ENCODE data around the gene LOXL3. TPM values are rescaled to one million over a fixed set of nuclear protein-coding genes. Genes with fewer than 3 reads are reported as not detected.

The LOXL3 gene
- total RNA-seq, 2 donors from 2014 or later, result 4.1 to 8.4 TPM

DNA sequence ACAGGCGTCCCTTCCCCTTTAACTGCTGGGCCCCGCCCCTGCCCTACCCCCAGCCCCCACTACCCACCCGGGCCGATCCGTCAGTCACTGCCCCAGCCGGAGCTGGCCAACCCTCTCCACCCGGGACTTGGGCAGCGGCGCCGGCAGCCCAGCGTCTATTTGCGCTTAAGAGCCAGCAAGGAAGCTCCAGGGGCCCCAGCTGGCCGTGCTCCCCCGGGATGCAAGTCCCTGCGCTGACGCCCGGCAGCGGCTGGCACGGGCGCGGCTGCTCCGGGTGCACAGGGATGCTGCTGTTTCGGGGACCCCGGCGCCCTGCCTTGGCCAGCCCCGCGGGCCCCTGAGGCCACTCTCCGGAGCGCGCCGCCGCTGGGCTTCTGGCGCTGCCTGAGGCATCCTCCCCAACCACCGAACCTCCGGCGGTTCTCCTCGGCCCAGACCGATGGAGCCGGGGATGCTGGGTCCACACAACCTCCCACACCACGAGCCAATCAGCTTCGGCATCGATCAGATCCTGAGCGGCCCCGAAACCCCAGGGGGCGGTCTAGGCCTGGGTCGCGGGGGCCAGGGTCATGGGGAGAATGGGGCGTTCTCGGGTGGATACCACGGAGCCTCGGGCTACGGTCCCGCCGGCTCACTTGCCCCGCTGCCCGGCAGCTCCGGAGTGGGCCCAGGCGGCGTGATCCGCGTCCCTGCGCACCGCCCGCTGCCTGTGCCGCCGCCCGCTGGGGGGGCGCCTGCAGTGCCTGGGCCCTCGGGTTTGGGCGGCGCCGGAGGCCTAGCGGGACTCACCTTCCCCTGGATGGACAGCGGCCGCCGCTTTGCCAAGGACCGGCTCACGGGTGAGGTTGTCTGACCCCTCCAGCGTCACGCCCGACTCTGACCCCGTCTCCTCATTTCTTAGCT is 39.1 kb downstream of the LOXL3 start, which contains the start of gene TLX2:
Gene TLX2, plus strand, starts transcription at position 83 of the 903 bp plus-strand sequence. Its CDS starts 357 bp downstream, at position 440.
- ATAC-seq (no peak), DNase-seq (no peak)
- intact Hi-C loops (cut with DNase I), result no loop called here

- intact Hi-C loops (cut with DNase I), result no loop called here
- no peak for DNase-seq
- no peak for ATAC-seq
Observed at GRCh38 chr2:74513605-74514367, 40.0 kb downstream of the LOXL3 start.

DNA sequence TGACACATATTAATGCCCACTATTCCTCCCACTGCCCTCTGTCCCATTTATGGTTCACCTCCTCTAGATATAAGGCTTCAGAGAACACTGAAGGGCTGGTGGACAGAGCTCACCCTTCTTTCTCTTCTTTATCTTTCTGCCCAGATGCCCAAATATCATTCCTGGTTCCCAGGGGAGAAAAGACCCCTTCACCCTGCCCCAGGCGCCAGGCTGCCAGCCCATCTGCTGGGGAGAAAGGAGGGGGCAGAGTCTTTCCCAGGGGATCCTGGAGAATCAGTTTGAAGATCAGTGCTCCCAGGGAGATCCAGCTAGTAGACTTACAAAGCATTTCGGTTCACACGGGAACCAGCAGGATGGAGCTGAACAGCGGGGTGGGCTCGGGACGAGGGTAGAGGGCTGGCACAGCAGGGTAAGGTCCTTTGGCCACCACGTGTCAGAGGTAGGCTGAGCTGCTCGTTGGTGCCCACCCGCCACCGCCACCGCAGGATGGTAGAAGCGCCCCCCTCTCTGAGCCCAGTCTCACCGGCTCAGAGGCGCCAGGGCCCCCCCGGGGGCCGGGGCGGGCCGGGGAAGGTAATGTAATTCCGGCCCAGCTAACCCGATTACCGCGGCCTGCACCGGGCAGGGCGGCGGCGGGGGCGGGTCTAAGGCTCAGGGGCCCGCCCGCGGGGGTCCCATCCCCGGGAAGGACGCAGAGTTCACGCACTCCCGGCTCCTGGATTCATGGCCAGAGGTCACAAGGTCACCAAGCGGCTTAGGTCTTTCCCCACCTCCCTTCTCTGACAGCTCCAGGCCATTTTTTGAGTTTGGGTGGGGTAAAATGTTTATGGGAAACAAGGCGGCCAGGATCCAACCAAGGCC is 40.8 kb downstream of the LOXL3 start:
- intact Hi-C loops (cut with DNase I), result no loop called here
- no peak for DNase-seq
- no peak for ATAC-seq

DNA sequence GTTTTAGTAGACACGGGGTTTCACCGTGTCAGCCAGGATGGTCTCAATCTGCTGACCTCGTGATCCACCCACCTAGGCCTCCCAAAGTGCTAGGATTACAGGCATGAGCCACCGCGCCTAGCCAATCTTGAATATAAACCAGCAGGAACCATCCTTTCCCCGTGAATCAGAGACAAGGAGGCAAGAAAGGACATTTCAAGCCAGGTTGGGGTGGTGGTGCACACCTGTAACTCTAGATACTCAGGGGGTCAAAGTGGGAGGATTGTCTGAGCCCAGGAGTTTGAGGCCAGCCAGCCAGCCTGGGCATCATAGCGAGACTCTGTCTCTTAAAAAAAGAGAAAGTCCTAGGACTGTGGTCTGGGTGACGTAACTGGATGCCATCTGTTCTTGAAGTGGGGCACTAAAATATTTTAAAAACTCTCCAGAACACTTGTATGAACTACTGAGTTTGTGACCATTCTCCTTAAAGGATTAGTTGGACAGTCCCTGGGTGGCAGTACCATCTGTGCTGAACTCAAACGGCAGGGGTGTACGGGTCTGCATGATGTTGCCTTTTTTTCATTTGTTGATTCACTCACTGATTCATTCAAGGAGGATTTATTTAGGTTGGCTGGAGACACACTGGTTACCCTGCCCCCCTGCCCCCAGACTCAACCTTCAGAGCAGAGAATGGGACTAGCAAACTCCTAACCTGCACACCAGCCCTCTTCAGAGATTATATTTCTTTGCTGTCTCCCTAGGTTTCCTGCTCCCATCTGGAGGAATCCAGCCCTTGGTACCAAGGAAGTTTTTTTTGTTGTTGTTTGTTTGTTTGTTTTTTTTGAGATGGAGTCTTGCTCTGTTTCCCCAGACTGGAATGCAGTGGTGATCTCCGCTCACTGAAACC is 42.4 kb downstream of the LOXL3 start:
- no peak for DNase-seq
- no peak for ATAC-seq
- intact Hi-C loops (cut with DNase I), result loop anchor here in 1 of 2 donors (2.0 kb wide), 1 partner anchor 17 kb away; the partner anchor contains the start of genes AUP1 and HTRA2

DNA sequence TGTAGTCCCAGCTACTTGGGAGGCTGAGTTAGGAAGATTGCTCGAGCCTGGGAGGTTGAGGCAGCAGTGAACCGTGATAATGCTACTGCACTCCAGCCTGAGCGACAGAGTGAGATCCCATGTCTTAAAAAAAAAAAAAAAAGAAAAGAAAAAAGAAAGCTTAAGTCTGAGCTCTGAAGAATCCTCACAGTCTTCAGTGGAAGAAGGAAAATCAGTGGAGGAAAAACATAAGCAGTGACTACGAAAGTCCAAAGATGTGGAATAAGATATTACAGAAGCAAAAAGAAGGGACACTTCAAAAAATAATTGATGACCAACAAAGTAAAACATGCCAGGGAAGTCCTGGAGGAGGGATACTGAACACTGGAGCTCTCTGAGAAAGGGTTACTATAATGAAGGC is 43.5 kb downstream of the LOXL3 start:
- ATAC-seq (no peak), DNase-seq (no peak)
- intact Hi-C loops (cut with DNase I), result loop anchor here in 1 of 2 donors (2.0 kb wide), 1 partner anchor 19 kb away; the partner anchor contains the start of genes AUP1 and HTRA2

DNA sequence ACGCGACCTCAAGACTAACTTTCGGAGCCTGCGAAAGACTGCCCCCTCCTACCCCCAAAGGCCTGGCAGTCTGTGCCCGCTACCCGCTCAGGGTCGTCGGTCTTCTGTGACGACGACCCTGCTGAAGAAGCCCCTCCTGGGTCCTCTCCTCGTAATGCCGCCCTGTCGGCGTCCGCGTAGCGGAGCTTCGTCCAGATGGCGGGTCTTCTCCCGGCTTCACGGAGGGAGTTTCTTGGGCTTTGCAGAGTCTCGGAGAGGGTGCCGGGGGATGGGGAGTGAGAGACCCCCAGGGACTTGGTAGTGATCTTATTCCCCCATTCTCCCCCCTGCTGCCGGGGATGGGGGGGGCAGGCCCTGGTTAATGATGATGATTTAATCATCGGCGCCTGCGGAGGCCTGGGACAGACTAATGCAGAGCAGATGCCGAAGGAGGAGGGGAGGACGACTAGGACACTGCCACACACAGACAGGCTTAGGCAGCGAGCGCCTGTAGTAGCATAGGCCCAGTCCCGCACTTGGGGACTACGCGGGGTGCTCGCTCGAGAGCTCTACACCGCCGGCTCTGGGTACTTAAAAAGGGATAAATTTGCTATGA is 45.7 kb downstream of the LOXL3 start:
- peak in 1 of 2 donors; percentile 16 for ATAC-seq
- DNase-seq, result no peak
- intact Hi-C loops (cut with DNase I), result no loop called here

DNA sequence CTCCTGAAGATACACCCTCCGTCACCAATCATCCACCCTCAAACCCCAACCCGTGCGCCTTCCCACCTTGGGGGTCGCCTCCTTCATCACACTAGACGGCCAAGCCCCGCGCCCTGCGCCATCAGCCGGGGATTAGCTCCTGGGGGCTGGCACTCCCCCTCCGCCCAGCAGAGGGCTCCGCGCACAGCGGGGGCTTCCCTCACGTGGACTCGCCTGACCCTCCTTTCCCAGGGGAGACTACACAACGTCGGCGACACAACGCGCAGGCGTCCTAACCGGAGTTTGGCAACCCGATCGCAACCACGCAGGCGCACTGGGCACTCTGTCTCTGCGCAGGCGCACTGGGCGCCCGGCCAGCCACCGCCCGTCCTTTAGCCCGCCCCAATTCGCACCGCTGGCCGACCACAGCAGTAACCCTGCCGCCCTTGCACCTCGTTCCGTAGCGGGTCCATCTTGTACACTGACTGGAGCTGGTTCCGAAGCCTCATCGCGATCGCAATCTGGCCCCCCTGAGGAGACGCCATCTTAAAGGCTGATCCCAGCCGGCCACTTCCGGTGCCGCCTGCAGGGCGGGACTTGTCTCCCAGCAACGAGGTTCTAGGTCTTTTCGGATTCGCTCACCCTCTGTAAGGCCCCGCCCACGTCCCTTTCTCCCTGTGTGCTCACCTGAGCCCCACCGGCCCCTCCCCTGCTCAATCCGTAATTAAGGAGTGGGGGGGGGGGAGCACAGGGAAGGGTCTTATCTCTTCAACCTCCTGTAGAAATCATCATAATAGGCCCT is 46.4 kb downstream of the LOXL3 start, which contains the start of gene PCGF1:
Gene PCGF1, minus strand, starts transcription at position 551 of the 781 bp plus-strand sequence. Its CDS starts 27 bp downstream, at position 524.
- intact Hi-C loops (cut with DNase I), result no loop called here

GRCh38 chr2:74505448-74506246 is 48.1 kb downstream of the LOXL3 start:
- DNase-seq (no peak), ATAC-seq (no peak)
- intact Hi-C loops (cut with DNase I), result no loop called here

More for the DNA sequence above, 46.4 kb downstream of the LOXL3 start, which contains the start of gene PCGF1:
- DNase-seq (peak; percentile 99), ATAC-seq (peak; percentile 93 to 96)

GRCh38 chr2:74504591-74504990 is 49.2 kb downstream of the LOXL3 start:
- DNase-seq (no peak), ATAC-seq (no peak)
- intact Hi-C loops (cut with DNase I), result no loop called here

DNA sequence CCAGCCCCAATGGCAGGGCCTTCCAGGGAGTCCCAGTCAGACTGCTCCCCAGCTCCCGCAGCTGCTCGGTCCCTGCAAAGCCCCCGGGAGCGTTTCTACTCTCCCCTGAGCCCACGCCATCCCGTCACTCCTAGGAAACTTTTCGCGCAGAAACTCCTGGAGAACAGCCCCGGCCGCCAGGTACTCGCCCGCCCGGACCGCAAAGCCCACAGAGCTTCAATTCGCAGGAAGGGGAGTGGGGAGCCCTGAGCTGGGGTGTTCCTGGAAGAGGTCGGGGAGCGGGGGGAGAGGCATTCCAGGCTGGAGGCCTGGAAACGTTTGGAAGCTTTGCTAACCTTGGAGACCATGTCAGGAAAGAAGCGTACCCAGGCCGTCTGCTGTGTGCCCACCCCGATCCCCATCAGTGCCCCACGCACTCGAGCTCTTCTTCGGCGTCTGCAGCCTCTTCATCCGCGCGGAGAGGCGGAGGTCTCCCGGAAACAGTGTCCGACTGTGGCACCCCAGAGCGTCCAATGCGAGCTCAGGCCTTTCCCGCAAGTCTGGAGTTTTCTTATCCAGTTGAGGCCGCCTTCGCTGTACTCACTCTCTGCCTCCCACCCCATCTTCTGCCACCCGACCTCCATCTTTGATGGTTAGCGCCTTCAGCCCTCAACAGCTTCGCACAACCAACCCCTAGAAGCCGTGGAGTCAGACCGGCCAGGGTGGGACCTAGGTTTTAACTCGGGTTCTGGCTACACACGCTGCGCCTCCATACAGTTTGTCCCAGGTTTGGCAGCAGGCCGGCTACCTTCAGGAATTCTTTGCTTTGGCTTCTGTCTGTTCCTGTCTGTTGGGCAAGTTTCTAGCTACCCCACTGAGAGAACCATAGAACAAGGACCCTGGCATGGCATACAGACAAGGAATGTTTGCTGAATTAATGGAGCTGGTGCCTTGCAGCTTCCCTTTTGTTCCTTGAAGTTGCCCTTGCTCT is 50.0 kb downstream of the LOXL3 start:
- DNase-seq, result no peak
- ATAC-seq, result no peak
- intact Hi-C loops (cut with DNase I), result no loop called here

- ATAC-seq, result peak; percentile 52 to 77
- intact Hi-C loops (cut with DNase I), result no loop called here
Observed at GRCh38 chr2:74502720-74503505, 50.8 kb downstream of the LOXL3 start.

DNA sequence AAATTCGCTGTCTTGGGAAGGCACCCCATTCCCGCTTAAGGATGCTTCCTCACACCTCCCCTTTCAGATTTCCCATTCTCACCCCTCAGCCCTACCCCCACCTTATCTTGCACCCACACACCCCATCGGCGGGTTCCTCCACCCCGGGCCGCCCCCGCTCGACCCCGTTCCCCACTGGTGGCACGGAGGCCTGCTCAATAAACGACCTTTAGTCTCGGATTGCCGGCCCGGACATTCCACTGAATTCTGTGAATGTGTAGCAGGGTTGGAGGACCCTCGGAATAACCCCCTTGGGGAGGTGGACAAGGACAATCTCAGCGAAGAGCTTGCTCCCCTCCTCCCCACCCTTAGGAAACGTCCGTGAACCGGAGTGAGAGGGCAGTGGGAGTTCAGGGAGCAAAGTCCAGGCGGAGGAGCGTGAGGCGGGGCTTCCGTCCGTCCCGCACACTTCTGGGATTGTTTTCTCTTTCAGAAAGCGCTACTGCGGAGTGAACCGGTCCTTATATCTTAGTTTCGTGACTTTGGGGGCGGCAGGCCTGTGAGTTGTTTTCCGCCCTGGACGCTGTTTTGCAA is 51.5 kb downstream of the LOXL3 start:
- ATAC-seq (peak in 1 of 2 donors; percentile 7), DNase-seq (no peak)
- intact Hi-C loops (cut with DNase I), result no loop called here

More at GRCh38 chr2:74502720-74503505, 50.8 kb downstream of the LOXL3 start:
- DNase-seq, result peak; percentile 92

DNA sequence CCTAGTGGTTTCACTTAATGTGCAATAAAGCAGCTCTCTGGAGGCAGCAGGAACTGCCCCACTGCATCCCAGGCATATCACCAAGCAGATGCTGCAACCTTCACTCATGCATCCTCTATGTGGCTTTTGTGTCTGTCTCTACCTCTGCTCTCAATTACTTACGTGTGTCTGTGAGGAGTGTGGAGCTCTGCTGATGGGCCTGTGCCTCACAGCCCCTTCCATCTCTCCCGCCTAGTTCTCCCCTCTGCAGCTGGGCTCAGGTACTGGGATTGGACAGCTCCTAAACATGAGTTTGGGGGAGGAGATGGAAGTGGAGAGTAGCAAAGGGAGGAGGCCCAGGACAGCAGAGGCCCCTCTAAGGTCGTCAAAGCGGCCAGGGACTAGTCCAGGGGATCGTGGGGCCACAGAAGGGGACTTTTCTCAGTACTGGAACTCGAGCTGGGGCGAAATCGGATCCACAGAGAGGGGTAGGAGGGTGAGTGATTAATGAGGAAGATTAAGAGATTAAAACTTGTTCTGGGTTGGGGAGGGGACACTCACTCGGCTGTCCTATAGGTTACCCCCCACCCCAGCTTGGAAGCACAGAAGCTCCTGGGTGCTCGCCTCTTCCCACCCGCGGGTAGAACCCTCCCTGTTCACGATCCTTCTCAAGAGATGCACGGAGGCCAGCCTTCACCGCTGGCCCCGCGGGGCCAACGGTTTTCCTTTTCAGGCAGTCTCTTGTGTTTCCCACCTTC is 52.2 kb downstream of the LOXL3 start:
- intact Hi-C loops (cut with DNase I), result no loop called here
- DNase-seq (no peak), ATAC-seq (no peak)
